ENCODE measurements around the gene CLASP1. TPM values are rescaled to one million over a fixed set of nuclear protein-coding genes. Genes with fewer than 3 reads are reported as not detected.

Gene CLASP1
- total and polyA plus RNA-seq, 2 of the 8 experiments (the other 6 are each of a cell fraction or from before 2014, with no cell fraction given): 7.3 to 53.9 TPM

DNA sequence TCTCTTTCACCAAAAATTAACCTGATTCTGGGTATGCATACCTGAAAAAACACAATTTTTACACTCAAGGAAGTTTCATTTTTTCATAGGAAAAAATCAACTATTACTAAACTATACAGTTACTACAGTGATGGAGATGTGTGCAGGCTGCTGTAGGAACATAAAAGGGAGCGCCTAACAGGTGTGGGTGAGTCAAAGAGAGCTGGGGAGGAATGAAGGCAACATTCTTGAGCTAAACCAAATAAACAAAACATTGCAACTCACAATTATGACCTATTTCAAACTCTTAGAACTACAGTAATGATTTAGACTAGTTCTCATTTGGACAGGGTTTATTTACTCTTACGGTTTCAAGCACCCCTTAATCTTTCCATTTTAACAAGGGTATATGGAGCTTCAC, 13.4 kb upstream of the CLASP1 start:
- no peaks in the 10 kb centered on the region for H3K27me3 ChIP-seq (replicated peaks in 1 of 4; ENCODE audit: control insufficient read depth in 3 of 4, extremely low read depth in 1 of 4, insufficient read depth in 3 of 4, low read length in 3 of 4)
- FAIRE-seq (no peak), DNase-seq (ENCODE audit: low read depth in 1 of 2, low spot score in 2 of 2) (no peak)
- H4K20me1 ChIP-seq (replicated peaks in 1 of 2; ENCODE audit: control insufficient read depth in 1 of 2, insufficient read depth in 2 of 2, low read length in 2 of 2): no peaks in the 10 kb centered on the region
- ChIA-PET CTCF (ENCODE audit: partially characterized antibody) (interaction anchor here (1.0 kb wide), 1 partner anchor 12 kb away, joined by 3 read pairs; no protein-coding TSS in a partner anchor), POLR2A (ENCODE audit: partially characterized antibody) (interaction anchor here (3.7 kb wide), 1 partner anchor 13 kb away, joined by 20 read pairs; the partner anchor contains the start of gene CLASP1)
- H2BK5ac ChIP-seq (ENCODE audit: low read depth, low read length): no peak overlapping the region
- H3K14ac ChIP-seq (ENCODE audit: insufficient read length): no peak overlapping the region
- peaks cover 0 to 2% (median 0%) of the 10 kb centered on the region in 4 experiments; a peak in 3 of 7 replicates for H3K4me1 ChIP-seq (replicated peaks in 1 of 4; ENCODE audit: control insufficient read depth in 3 of 4, insufficient read depth in 4 of 4, low read length in 3 of 4)
- H3K79me2 ChIP-seq (ENCODE audit: control insufficient read depth in 1 of 2, insufficient read depth in 2 of 2, low read length in 2 of 2): peaks cover 0 to under 1% of the 10 kb centered on the region in 2 experiments; a peak in 1 of 4 replicates
- no peak overlapping the region for H4K91ac ChIP-seq (replicated peaks; ENCODE audit: insufficient read length, low read length)
- no peak overlapping the region for H2BK120ac ChIP-seq (replicated peaks; ENCODE audit: low read depth, low read length)
- no peaks in the 10 kb centered on the region for H3K79me1 ChIP-seq (ENCODE audit: low read depth, low read length)
- peaks cover 0 to 5% (median 0%) of the 10 kb centered on the region in 4 experiments; a peak in 2 of 8 replicates for H3K36me3 ChIP-seq (ENCODE audit: control insufficient read depth in 2 of 4, insufficient read depth in 4 of 4, low read length in 3 of 4)
- 86% methylated on average over 2 of the region's 2 CpGs; no CpG with 5 or more reads in 1 of the 2 experiments for WGBS, 2 experiments (ENCODE audit: extremely low coverage in 1 of 2, insufficient coverage in 1 of 2, insufficient read length in 1 of 2, insufficient replicate concordance in 2 of 2, low coverage in 1 of 2, low lambda C conversion rate in 2 of 2, missing lambda C conversion rate in 1 of 2)
- H2BK20ac ChIP-seq (ENCODE audit: low read length): no peak overlapping the region
- H3K18ac ChIP-seq (ENCODE audit: extremely low read depth, low read length): no peak overlapping the region
- H2AFZ ChIP-seq (ENCODE audit: low read length): no peak overlapping the region
- H3K56ac ChIP-seq (replicated peaks; ENCODE audit: insufficient read length, low read depth, low read length): no peak overlapping the region
- no peak overlapping the region for H3K4ac ChIP-seq (replicated peaks; ENCODE audit: insufficient read length, low read depth, low read length)
- no peak overlapping the region for H3K4me3 ChIP-seq (ENCODE audit: extremely low read depth in 1 of 4, insufficient read depth in 2 of 4, low read depth in 3 of 4, low read length in 4 of 4)
- no peak overlapping the region for H3K23ac ChIP-seq (ENCODE audit: insufficient read length)
- H4K8ac ChIP-seq (ENCODE audit: extremely low read depth, insufficient read depth, low read length): no peak overlapping the region
- no peak overlapping the region for H4K5ac ChIP-seq (ENCODE audit: insufficient read length, low read depth, low read length)
- no peaks in the 10 kb centered on the region for H3K23me2 ChIP-seq (ENCODE audit: low read depth, low read length)
- H3K9ac ChIP-seq (replicated peaks in 1 of 4; ENCODE audit: extremely low read depth in 1 of 4, low read depth in 3 of 4, low read length in 3 of 4): no peak overlapping the region
- H2BK15ac ChIP-seq (ENCODE audit: low read length): no peak overlapping the region
- no peak overlapping the region for H2BK12ac ChIP-seq (ENCODE audit: low read depth, low read length)
- H3K9me3 ChIP-seq (ENCODE audit: insufficient read depth in 2 of 2, low read depth in 1 of 2, low read length in 1 of 2): no peaks in the 10 kb centered on the region
- H2AK5ac ChIP-seq (ENCODE audit: low read depth, low read length): no peak overlapping the region
- H3K4me2 ChIP-seq (ENCODE audit: insufficient read depth in 1 of 2, low read depth in 2 of 2, low read length in 2 of 2): no peak overlapping the region
- no peak overlapping the region for H3K27ac ChIP-seq (ENCODE audit: low read depth, low read length)
- TF ChIP-seq, protein P1, sequence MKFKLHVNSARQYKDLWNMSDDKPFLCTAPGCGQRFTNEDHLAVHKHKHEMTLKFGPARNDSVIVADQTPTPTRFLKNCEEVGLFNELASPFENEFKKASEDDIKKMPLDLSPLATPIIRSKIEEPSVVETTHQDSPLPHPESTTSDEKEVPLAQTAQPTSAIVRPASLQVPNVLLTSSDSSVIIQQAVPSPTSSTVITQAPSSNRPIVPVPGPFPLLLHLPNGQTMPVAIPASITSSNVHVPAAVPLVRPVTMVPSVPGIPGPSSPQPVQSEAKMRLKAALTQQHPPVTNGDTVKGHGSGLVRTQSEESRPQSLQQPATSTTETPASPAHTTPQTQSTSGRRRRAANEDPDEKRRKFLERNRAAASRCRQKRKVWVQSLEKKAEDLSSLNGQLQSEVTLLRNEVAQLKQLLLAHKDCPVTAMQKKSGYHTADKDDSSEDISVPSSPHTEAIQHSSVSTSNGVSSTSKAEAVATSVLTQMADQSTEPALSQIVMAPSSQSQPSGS (IDR thresholded peaks at IDR 0.05; ENCODE audit: low read length): no peak
- TF ChIP-seq KDM1A (IDR thresholded peaks at IDR 0.05; ENCODE audit: borderline replicate concordance, low read length) (no peak), RFX5 (IDR thresholded peaks at IDR 0.05; ENCODE audit: borderline replicate concordance, low read depth, low read length) (no peak), CBX5 (IDR thresholded peaks at IDR 0.05; ENCODE audit: low read depth, low read length) (no peak), EP300 (IDR thresholded peaks at IDR 0.05; ENCODE audit: borderline replicate concordance in 1 of 2, low read depth in 2 of 2, low read length in 2 of 2) (no peak), TEAD4 (IDR thresholded peaks at IDR 0.05; ENCODE audit: low read depth, low read length) (no peak), ASH2L (IDR thresholded peaks at IDR 0.05; ENCODE audit: low read length) (no peak), NANOG (IDR thresholded peaks at IDR 0.05; ENCODE audit: insufficient read depth, low read depth, low read length, poor library complexity, severe bottlenecking) (no peak), SAP30 (IDR thresholded peaks at IDR 0.05; ENCODE audit: insufficient read depth, insufficient replicate concordance, low read length) (no peak), POLR2A (IDR thresholded peaks at IDR 0.05; ENCODE audit: control extremely low read depth in 1 of 2, low read depth in 2 of 2, low read length in 2 of 2) (no peak), TCF12 (IDR thresholded peaks at IDR 0.05; ENCODE audit: low read depth, low read length) (no peak), SIX5 (IDR thresholded peaks at IDR 0.05; ENCODE audit: low read depth, low read length) (no peak), SP4 (IDR thresholded peaks at IDR 0.05; ENCODE audit: low read length) (no peak)

Measured in H1 (cell line).